CD4-positive, alpha-beta T cell (primary cell): ENCODE results near the gene ATP6V0D1. TPM values are rescaled to one million over a fixed set of nuclear protein-coding genes. Genes with fewer than 3 reads are reported as not detected.

Experiments
- ATAC-seq: fragments of 200-7000 bp; cut with Tn5 transposase; one replicate; pipeline ENCODE4 v1.10.0; 2022; ENCODE audit warnings: mild to moderate bottlenecking; ENCODE audit not compliant: poor library complexity
- CTCF ChIA-PET: fragments of 350-600 bp; sonication (Branson Sonifier 250); formaldehyde crosslinking; loops from one replicate; lab custom pipeline; 2021; ENCODE audit warnings: antibody characterized with exemption, inconsistent platforms; lab: Charles Lee
- POLR2A ChIA-PET: fragments of 350-600 bp; sonication (Branson Sonifier 250); formaldehyde crosslinking; loops from one replicate; lab custom pipeline; 2021; ENCODE audit warnings: antibody characterized with exemption, inconsistent platforms; lab: Charles Lee
- DNase-seq, 14 experiments: peaks; one replicate each; pipeline ENCODE4 v3.0.0-alpha.2; 2013 to 2020; ENCODE audit warnings: mixed read lengths in 2 of 14
- H3K27ac ChIP-seq, 2 donors: one replicate each; pipeline versions ENCODE4 v1.5.1 to v1.7.0; 2013; ENCODE audit warnings: low read length in 2 of 2, low read depth in 1 of 2, mild to moderate bottlenecking in 1 of 2
- H3K27me3 ChIP-seq, 2 experiments: 1 replicate in 1 of 2; 2 replicates in 1 of 2; pipeline versions ENCODE4 v1.6.1 to v1.7.0; 2013; ENCODE audit warnings: low read length in 2 of 2, control low read depth in 1 of 2, mild to moderate bottlenecking in 1 of 2, moderate library complexity in 1 of 2; ENCODE audit not compliant: insufficient read depth in 2 of 2, control insufficient read depth in 1 of 2
- H3K36me3 ChIP-seq: one replicate; pipeline ENCODE4 v1.6.1; 2013; ENCODE audit warnings: low read length, control low read depth; ENCODE audit not compliant: insufficient read depth
- H3K4me1 ChIP-seq: one replicate; pipeline ENCODE4 v1.6.1; 2013; ENCODE audit warnings: low read length, control low read depth; ENCODE audit not compliant: insufficient read depth
- H3K4me3 ChIP-seq: one replicate; pipeline ENCODE4 v1.5.1; 2013; ENCODE audit warnings: mild to moderate bottlenecking, low read length, moderate library complexity
- H3K9me3 ChIP-seq, 2 experiments: 1 replicate in 1 of 2; 2 replicates in 1 of 2; pipeline versions ENCODE4 v1.6.1 to v1.7.0; 2013; ENCODE audit warnings: low read length in 2 of 2, mild to moderate bottlenecking in 2 of 2, control low read depth in 1 of 2, moderate library complexity in 1 of 2; ENCODE audit not compliant: control insufficient read depth in 1 of 2, insufficient read depth in 1 of 2
- H3K27ac Mint-ChIP-seq: one replicate; pipeline ENCODE4 v1.8.0; 2020; ENCODE audit warnings: mixed read lengths
- H3K27me3 Mint-ChIP-seq: one replicate; pipeline ENCODE4 v1.8.0; 2021; ENCODE audit warnings: mixed read lengths
- H3K36me3 Mint-ChIP-seq: one replicate; pipeline ENCODE4 v1.8.0; 2021; ENCODE audit warnings: low read depth, mixed read lengths
- H3K4me1 Mint-ChIP-seq: one replicate; pipeline ENCODE4 v1.8.0; 2021; ENCODE audit warnings: low read depth, mixed read lengths
- H3K4me3 Mint-ChIP-seq: one replicate; pipeline ENCODE4 v1.8.0; 2020; ENCODE audit warnings: mild to moderate bottlenecking, mixed read lengths
- H3K9me3 Mint-ChIP-seq: one replicate; pipeline ENCODE4 v1.8.0; 2020; ENCODE audit warnings: mixed read lengths
- intact Hi-C, 2 experiments: fragments of 100-400 bp; cut with DNase I in 1 of 2; cut with micrococcal nuclease in 1 of 2; formaldehyde crosslinking; loops; one replicate each; pipeline versions ENCODE4 v1.15.1 to v1.9.0; 2023 to 2025; cut with DNase I, micrococcal nuclease
- total RNA-seq, 174 experiments: library from RNA in 2 of 174; stranded (reverse) in 2 of 174; gene quantifications; one replicate each; pipeline ENCODE4 v1.2.3 and lab custom pipeline; 2021 to 2026
- TF ChIP-seq, protein P1 (sequence below): fragments of 200-600 bp; IDR thresholded peaks from one replicate; pipeline ENCODE4 v1.8.0; 2022; ENCODE audit warnings: antibody characterized with exemption, mild to moderate bottlenecking

The ATP6V0D1 gene
- total RNA-seq, 2 experiments from 2014 or later, result 39.4 to 41.7 TPM

DNA sequence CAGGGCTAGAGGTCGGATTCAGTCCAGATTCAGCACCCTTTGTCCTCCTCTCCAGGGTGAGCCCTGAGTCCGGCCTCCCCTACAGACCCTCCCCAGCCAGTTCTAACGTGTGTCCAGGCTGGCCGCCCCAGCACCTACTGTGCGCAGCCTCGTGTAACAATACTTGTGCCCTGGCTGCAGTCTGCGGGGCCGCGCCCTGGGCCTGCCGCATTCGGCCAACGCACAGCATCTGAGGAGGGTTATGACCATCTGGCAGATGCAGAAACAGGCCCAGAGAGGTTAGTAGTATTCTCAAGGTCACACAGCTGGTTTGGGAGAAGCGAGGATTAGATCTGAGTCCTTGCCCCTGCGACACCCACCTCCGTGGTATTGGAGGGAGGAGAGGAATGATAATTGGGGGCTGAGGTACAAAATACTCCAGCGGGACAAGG, 48.6 kb upstream of the ATP6V0D1 start:
- peak overlapping the region; percentile 56 for H3K4me3 ChIP-seq
- H3K27me3 Mint-ChIP-seq, result peaks cover 20% of the 10 kb centered on the region
- TF ChIP-seq, protein P1, sequence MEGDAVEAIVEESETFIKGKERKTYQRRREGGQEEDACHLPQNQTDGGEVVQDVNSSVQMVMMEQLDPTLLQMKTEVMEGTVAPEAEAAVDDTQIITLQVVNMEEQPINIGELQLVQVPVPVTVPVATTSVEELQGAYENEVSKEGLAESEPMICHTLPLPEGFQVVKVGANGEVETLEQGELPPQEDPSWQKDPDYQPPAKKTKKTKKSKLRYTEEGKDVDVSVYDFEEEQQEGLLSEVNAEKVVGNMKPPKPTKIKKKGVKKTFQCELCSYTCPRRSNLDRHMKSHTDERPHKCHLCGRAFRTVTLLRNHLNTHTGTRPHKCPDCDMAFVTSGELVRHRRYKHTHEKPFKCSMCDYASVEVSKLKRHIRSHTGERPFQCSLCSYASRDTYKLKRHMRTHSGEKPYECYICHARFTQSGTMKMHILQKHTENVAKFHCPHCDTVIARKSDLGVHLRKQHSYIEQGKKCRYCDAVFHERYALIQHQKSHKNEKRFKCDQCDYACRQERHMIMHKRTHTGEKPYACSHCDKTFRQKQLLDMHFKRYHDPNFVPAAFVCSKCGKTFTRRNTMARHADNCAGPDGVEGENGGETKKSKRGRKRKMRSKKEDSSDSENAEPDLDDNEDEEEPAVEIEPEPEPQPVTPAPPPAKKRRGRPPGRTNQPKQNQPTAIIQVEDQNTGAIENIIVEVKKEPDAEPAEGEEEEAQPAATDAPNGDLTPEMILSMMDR, result no peak
- H3K4me3 Mint-ChIP-seq, result peak overlapping the region; percentile 85
- ChIA-PET POLR2A (interaction anchor here (0.9 to 2.5 kb wide), 9 partner anchors 8 to 139 kb away, joined by 3 to 13 read pairs (median 5); partner anchors contain the start of genes CARMIL2 and CTCF), CTCF (interaction anchor here (1.5 to 6.1 kb wide), 3 partner anchors 8 to 115 kb away, joined by 3 to 45 read pairs (median 6); partner anchors contain the start of gene CARMIL2)
- H3K9me3 ChIP-seq, result no peaks in the 10 kb centered on the region
- H3K4me1 ChIP-seq, result peaks cover 35% of the 10 kb centered on the region
- H3K27ac ChIP-seq, result no peak overlapping the region
- ATAC-seq (no peak), DNase-seq (peak in 1 of 14 experiments; percentile 24)
- peaks cover 22 to 25% of the 10 kb centered on the region in 2 experiments for H3K27me3 ChIP-seq
- no peak overlapping the region for H3K27ac Mint-ChIP-seq
- intact Hi-C loops, result no loop called here
- H3K9me3 Mint-ChIP-seq, result no peaks in the 10 kb centered on the region
- no peaks in the 10 kb centered on the region for H3K36me3 ChIP-seq
- peaks cover 27% of the 10 kb centered on the region for H3K4me1 Mint-ChIP-seq
- H3K36me3 Mint-ChIP-seq, result no peaks in the 10 kb centered on the region

DNA sequence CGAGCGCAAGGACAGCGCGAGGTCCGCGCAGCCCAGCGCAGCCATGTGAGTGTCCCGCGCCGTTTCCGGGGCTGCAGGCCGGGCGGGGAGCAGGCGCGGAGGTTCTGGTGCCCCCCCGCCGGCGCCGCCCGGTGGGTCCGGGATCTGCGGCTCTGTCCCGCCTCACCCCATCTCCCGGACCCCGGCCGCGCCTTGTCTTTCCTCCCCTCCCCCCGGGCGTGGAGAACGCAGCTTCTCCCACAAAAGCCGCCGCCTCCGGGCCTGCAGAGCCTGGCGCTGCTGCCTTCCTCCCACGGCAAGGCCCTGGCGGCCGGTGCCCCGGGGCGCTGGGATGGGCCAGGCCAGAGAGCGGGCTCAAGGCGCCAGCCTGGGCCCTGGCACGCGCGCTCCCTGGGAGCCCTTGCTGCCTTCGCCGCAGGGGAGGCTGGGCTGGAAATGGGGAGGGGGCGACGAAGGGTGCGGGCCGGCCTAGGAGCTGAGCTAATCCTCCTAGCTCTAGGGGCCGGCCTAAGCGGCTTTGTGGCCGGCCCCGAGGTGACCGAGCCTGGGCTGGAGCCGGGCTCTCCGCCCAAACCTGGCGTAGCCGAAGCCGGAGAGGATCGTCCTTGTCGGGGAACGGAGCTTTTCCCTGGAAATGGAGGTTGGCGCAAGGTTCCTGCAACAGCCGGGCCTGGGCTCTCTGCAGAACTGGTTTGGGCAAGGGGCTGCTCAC, 48.1 kb upstream of the ATP6V0D1 start:
- no peak overlapping the region for H3K27ac Mint-ChIP-seq
- TF ChIP-seq, protein P1, result no peak
- Histone ChIP-seq H3K9me3 (no peaks in the 10 kb centered on the region), H3K27me3 (peaks cover 22 to 25% of the 10 kb centered on the region in 2 experiments), H3K27ac (no peak overlapping the region), H3K4me1 (peaks cover 35% of the 10 kb centered on the region), H3K36me3 (no peaks in the 10 kb centered on the region), H3K4me3 (peak overlapping the region; percentile 56)
- ATAC-seq (peak; percentile 43), DNase-seq (peak in 6 of 14 experiments; percentile 17 to 56 (median 34))
- H3K9me3 Mint-ChIP-seq, result no peaks in the 10 kb centered on the region
- H3K36me3 Mint-ChIP-seq, result no peaks in the 10 kb centered on the region
- peak overlapping the region; percentile 85 for H3K4me3 Mint-ChIP-seq
- H3K27me3 Mint-ChIP-seq, result peaks cover 20% of the 10 kb centered on the region
- peaks cover 27% of the 10 kb centered on the region for H3K4me1 Mint-ChIP-seq
- CTCF ChIA-PET, result interaction anchor here (1.5 to 6.1 kb wide), 3 partner anchors 8 to 116 kb away, joined by 3 to 45 read pairs (median 6); partner anchors contain the start of gene CARMIL2
- POLR2A ChIA-PET, result interaction anchor here (0.9 to 2.5 kb wide), 10 partner anchors 8 to 139 kb away, joined by 3 to 13 read pairs (median 4); partner anchors contain the start of genes ACD, CARMIL2 and CTCF
- intact Hi-C loops, result no loop called here

DNA sequence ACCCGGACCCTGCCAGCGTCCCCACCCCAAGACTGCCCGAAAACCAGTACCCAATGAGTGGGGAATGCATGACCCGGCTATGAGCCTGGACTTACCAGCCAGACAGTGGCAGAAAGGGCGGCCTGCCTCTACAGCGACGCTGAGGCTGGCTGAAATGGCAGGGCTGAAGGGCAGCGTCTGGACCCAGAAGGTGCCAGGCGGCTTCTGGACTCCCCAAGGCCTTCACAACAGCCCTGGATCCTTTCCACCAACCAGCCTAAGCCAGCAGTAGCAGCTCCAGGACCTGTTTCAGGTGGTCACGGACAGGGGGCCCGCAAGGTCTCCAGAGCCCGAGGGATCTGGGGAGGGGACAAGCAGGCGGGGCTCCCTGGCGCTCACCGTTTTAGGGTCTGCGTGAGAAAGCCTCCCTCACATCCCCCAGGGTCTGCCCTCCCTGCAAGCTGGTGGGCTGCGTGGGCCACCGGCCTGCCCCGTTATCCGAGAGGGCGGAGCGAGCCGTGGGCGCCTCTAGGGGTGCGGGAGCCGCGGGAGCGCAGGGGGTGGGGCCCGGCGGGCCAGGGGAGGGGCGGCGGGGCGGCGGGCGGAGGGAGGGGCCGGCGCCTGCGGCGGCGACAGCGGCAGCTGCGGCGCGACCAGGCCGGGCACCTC, 47.4 kb upstream of the ATP6V0D1 start, which contains the start of gene RIPOR1:
TSS of gene RIPOR1 (plus strand) at position 608 of the 648 bp plus-strand sequence. CDS start 9,618 bp downstream, outside the sequence.
- Histone ChIP-seq H3K36me3 (no peaks in the 10 kb centered on the region), H3K9me3 (no peaks in the 10 kb centered on the region), H3K27me3 (peaks cover 22 to 25% of the 10 kb centered on the region in 2 experiments), H3K4me3 (peak within 1 kb of the TSS; percentile 56), H3K4me1 (peaks cover 35% of the 10 kb centered on the region), H3K27ac (no peak within 1 kb of the TSS)
- Mint-ChIP-seq H3K36me3 (no peaks in the 10 kb centered on the region), H3K27ac (no peak within 1 kb of the TSS), H3K4me3 (peak within 1 kb of the TSS; percentile 85), H3K4me1 (peaks cover 25% of the 10 kb centered on the region), H3K27me3 (peaks cover 20% of the 10 kb centered on the region), H3K9me3 (no peaks in the 10 kb centered on the region)
- POLR2A ChIA-PET, result interaction anchor here (0.9 to 2.1 kb wide), 6 partner anchors 9 to 132 kb away, joined by 3 to 13 read pairs (median 4); partner anchors contain the start of genes ACD, CARMIL2 and CTCF
- CTCF ChIA-PET, result interaction anchor here (0.6 to 6.1 kb wide), 4 partner anchors 7 to 117 kb away, joined by 3 to 45 read pairs (median 4); partner anchors contain the start of gene CARMIL2
- DNase-seq (peak in 10 of 14 experiments; percentile 32 to 76 (median 48)), ATAC-seq (peak; percentile 81)
- intact Hi-C loops, result no loop called here
- TF ChIP-seq, protein P1, result no peak
